Right lobe of liver (tissue), 4 donors: ENCODE results near the gene ALDH7A1.

Experiments used
- CTCF ChIP-seq, 4 donors: fragments of 200-600 bp in 3 of 4; fragments of 450-650 bp in 1 of 4; IDR thresholded peaks; one replicate each; pipeline versions ENCODE4 v1.5.1 to v1.8.0; 2016 to 2022; ENCODE audit warnings: antibody characterized with exemption in 4 of 4, mild to moderate bottlenecking in 2 of 4
- POLR2A ChIP-seq: fragments of 450-650 bp; IDR thresholded peaks from one replicate; pipeline ENCODE4 v1.6.1; 2017; ENCODE audit warnings: antibody characterized with exemption, mild to moderate bottlenecking
- donor health status: DM: no; HTN: no; CAD: no.
- donor health status: DM: no; HTN: no; CAD: no.
- donor health status: DM: no; HTN: yes; CAD: no.

GRCh38 chr5:126513703-126514102, 81.3 kb downstream of the ALDH7A1 start:
- TF ChIP-seq CTCF (IDR thresholded peaks at IDR 0.05) (no peak), POLR2A (no peak)
